PFSK-1 (cell line): ENCODE results near the gene PARD3B.

Experiments
- FOXP2 ChIP-seq: optimal IDR thresholded peaks from 2 replicates; pipeline ENCODE3; 2011; ENCODE audit warnings: borderline replicate concordance, control low read depth, inconsistent platforms; ENCODE audit not compliant: insufficient read depth; ENCODE audit errors: extremely low read length, extremely low read depth
- POLR2AphosphoS5 ChIP-seq: IDR thresholded peaks from 2 replicates; pipeline ENCODE4 v1.6.1; 2012; ENCODE audit warnings: low read depth, mild to moderate bottlenecking, control low read depth, low read length, moderate library complexity
- REST ChIP-seq, 2 experiments: IDR thresholded peaks; 2 replicates each; pipeline versions ENCODE4 v1.6.1 to v1.8.0; 2011 to 2012; ENCODE audit warnings: low read depth in 2 of 2, low read length in 2 of 2, control low read depth in 1 of 2, inconsistent platforms in 1 of 2, mild to moderate bottlenecking in 1 of 2, moderate library complexity in 1 of 2; ENCODE audit not compliant: insufficient read depth in 1 of 2
- SIN3A ChIP-seq: IDR thresholded peaks from 2 replicates; pipeline ENCODE4 v1.6.1; 2012; ENCODE audit warnings: mild to moderate bottlenecking, low read length, moderate library complexity, borderline replicate concordance; ENCODE audit not compliant: insufficient read depth
- TAF1 ChIP-seq: IDR thresholded peaks from 2 replicates; pipeline ENCODE4 v1.6.1; 2012; ENCODE audit warnings: low read length, control low read depth, borderline replicate concordance; ENCODE audit not compliant: insufficient read depth

The PARD3B gene

GRCh38 chr2:204625135-204625534 lies 79.9 kb downstream of the PARD3B start:
- TF ChIP-seq POLR2AphosphoS5 (no peak), SIN3A (no peak), FOXP2 (no peak), TAF1 (no peak), REST (IDR thresholded peaks at IDR 0.05; ENCODE audit: insufficient read depth in 1 of 2, low read depth in 2 of 2, low read length in 2 of 2) (no peak)

- TF ChIP-seq FOXP2 (no peak), TAF1 (no peak), SIN3A (no peak), REST (IDR thresholded peaks at IDR 0.05; ENCODE audit: insufficient read depth in 1 of 2, low read depth in 2 of 2, low read length in 2 of 2) (no peak), POLR2AphosphoS5 (no peak)
Observed at GRCh38 chr2:204628926-204629712, 83.8 kb downstream of the PARD3B start.

GRCh38 chr2:204632410-204632809 lies 87.1 kb downstream of the PARD3B start:
- no peak for TF ChIP-seq REST (IDR thresholded peaks at IDR 0.05; ENCODE audit: insufficient read depth in 1 of 2, low read depth in 2 of 2, low read length in 2 of 2)
- TF ChIP-seq TAF1: no peak
- TF ChIP-seq SIN3A: no peak
- TF ChIP-seq POLR2AphosphoS5: no peak
- TF ChIP-seq FOXP2: no peak

- TF ChIP-seq TAF1 (no peak), REST (IDR thresholded peaks at IDR 0.05; ENCODE audit: insufficient read depth in 1 of 2, low read depth in 2 of 2, low read length in 2 of 2) (no peak), POLR2AphosphoS5 (no peak), FOXP2 (no peak), SIN3A (no peak)
Observed at GRCh38 chr2:204634564-204634963, 89.3 kb downstream of the PARD3B start.
